Measurements from ENCODE around the gene ZNF292. TPM values are rescaled to one million over a fixed set of nuclear protein-coding genes. Genes with fewer than 3 reads are reported as not detected.

ZNF292 gene
- total and polyA plus RNA-seq, 2 donors (not counting 1 experiment from before 2014, with no cell fraction given): 10.1 to 84.1 TPM

- Histone ChIP-seq H3K9me3 (ENCODE audit: control extremely low read depth in 1 of 3, control insufficient read depth in 2 of 3, insufficient read depth in 1 of 3, low read length in 2 of 3) (no peaks in the 10 kb centered on the region), H2AFZ (ENCODE audit: insufficient read depth, low read depth, low read length, poor library complexity, severe bottlenecking) (no peak overlapping the region), H3K27me3 (replicated peaks in 1 of 4; ENCODE audit: control extremely low read depth in 1 of 4, control insufficient read depth in 3 of 4, insufficient read depth in 4 of 4, low read length in 3 of 4) (no peaks in the 10 kb centered on the region), H3K4me2 (replicated peaks; ENCODE audit: low read depth, low read length, poor library complexity, severe bottlenecking) (no peak overlapping the region), H3K36me3 (replicated peaks in 1 of 2; ENCODE audit: control extremely low read depth in 1 of 2, control insufficient read depth in 1 of 2, extremely low read depth in 1 of 2, insufficient read depth in 2 of 2, low read length in 1 of 2) (peaks cover 10 to 21% of the 10 kb centered on the region in 2 experiments), H3K4me1 (ENCODE audit: control insufficient read depth in 2 of 2, insufficient read depth in 2 of 2, low read length in 2 of 2) (peaks cover 6 to 19% of the 10 kb centered on the region in 2 donors), H3K9ac (ENCODE audit: low read length) (no peak overlapping the region), H3K4me3 (ENCODE audit: control extremely low read depth in 1 of 5, extremely low read depth in 1 of 5, insufficient read depth in 1 of 5, low read depth in 2 of 5, low read length in 4 of 5) (no peak overlapping the region), H3K27ac (ENCODE audit: low read length in 2 of 2) (no peak overlapping the region), H3K79me2 (ENCODE audit: control insufficient read depth, insufficient read depth, low read length) (peaks cover 57% of the 10 kb centered on the region), H4K20me1 (ENCODE audit: control insufficient read depth, insufficient read depth, low read length, poor library complexity, severe bottlenecking) (peaks cover 58% of the 10 kb centered on the region)
- no peak for TF ChIP-seq CTCF (IDR thresholded peaks at IDR 0.05)
- no peak for TF ChIP-seq EZH2 (IDR thresholded peaks at IDR 0.05; ENCODE audit: borderline replicate concordance, insufficient read depth, low read depth, low read length, poor library complexity, severe bottlenecking)
- H3K9me3 Mint-ChIP-seq (ENCODE audit: insufficient read depth): no peaks in the 10 kb centered on the region
- ChIA-PET POLR2A (no interaction called here), CTCF (no interaction called here)
- 91% methylated on average over 5 of the region's 5 CpGs for WGBS (ENCODE audit: insufficient coverage)
- no peaks in the 10 kb centered on the region for H3K27me3 Mint-ChIP-seq
- ATAC-seq (ENCODE audit: low read depth) (no peak), DNase-seq (no peak)
- peaks cover 42% of the 10 kb centered on the region for H3K4me1 Mint-ChIP-seq
- no peak overlapping the region for H3K4me3 Mint-ChIP-seq
- peak overlapping the region; percentile 29 for H3K27ac Mint-ChIP-seq
- intact Hi-C loops (cut with micrococcal nuclease): no loop called here
Measured at GRCh38 chr6:87213364-87213763, 58.0 kb downstream of the ZNF292 start.

GRCh38 chr6:87214831-87215230, 59.5 kb downstream of the ZNF292 start:
- no peak for ATAC-seq (ENCODE audit: low read depth)
- DNase-seq: no peak
- Mint-ChIP-seq H3K4me3 (no peak overlapping the region), H3K4me1 (peaks cover 31% of the 10 kb centered on the region), H3K27me3 (no peaks in the 10 kb centered on the region), H3K27ac (no peak overlapping the region), H3K9me3 (ENCODE audit: insufficient read depth) (no peaks in the 10 kb centered on the region)
- POLR2A ChIA-PET: no interaction called here
- H3K9ac ChIP-seq (ENCODE audit: low read length): no peak overlapping the region
- peaks cover 6 to 13% of the 10 kb centered on the region in 2 donors for H3K4me1 ChIP-seq (ENCODE audit: control insufficient read depth in 2 of 2, insufficient read depth in 2 of 2, low read length in 2 of 2)
- peaks cover 45% of the 10 kb centered on the region for H4K20me1 ChIP-seq (ENCODE audit: control insufficient read depth, insufficient read depth, low read length, poor library complexity, severe bottlenecking)
- no peak overlapping the region for H2AFZ ChIP-seq (ENCODE audit: insufficient read depth, low read depth, low read length, poor library complexity, severe bottlenecking)
- H3K4me3 ChIP-seq (ENCODE audit: control extremely low read depth in 1 of 5, extremely low read depth in 1 of 5, insufficient read depth in 1 of 5, low read depth in 2 of 5, low read length in 4 of 5): no peak overlapping the region
- TF ChIP-seq CTCF (IDR thresholded peaks at IDR 0.05): no peak
- TF ChIP-seq EZH2 (IDR thresholded peaks at IDR 0.05; ENCODE audit: borderline replicate concordance, insufficient read depth, low read depth, low read length, poor library complexity, severe bottlenecking): no peak
- H3K9me3 ChIP-seq (ENCODE audit: control extremely low read depth in 1 of 3, control insufficient read depth in 2 of 3, insufficient read depth in 1 of 3, low read length in 2 of 3): no peaks in the 10 kb centered on the region
- H3K27ac ChIP-seq (ENCODE audit: low read length in 2 of 2): no peak overlapping the region
- CTCF ChIA-PET: no interaction called here
- H3K4me2 ChIP-seq (replicated peaks; ENCODE audit: low read depth, low read length, poor library complexity, severe bottlenecking): no peak overlapping the region
- H3K36me3 ChIP-seq (replicated peaks in 1 of 2; ENCODE audit: control extremely low read depth in 1 of 2, control insufficient read depth in 1 of 2, extremely low read depth in 1 of 2, insufficient read depth in 2 of 2, low read length in 1 of 2): peaks cover 11 to 31% of the 10 kb centered on the region in 2 experiments
- no peaks in the 10 kb centered on the region for H3K27me3 ChIP-seq (replicated peaks in 1 of 4; ENCODE audit: control extremely low read depth in 1 of 4, control insufficient read depth in 3 of 4, insufficient read depth in 4 of 4, low read length in 3 of 4)
- intact Hi-C loops (cut with micrococcal nuclease): no loop called here
- peaks cover 42% of the 10 kb centered on the region for H3K79me2 ChIP-seq (ENCODE audit: control insufficient read depth, insufficient read depth, low read length)

All from B cell (primary cell).